GM18861 (cell line): ENCODE results near the gene PSMG2.
A peak's percentile ranks its signal among the peaks of the same experiment; 100 is the strongest.

Source experiments
- ATAC-seq: cut with Tn5 transposase; IDR thresholded peaks from one replicate; pipeline ENCODE4 v1.9.1; 2021; ENCODE audit not compliant: unreplicated experiment

Gene PSMG2, protein sequence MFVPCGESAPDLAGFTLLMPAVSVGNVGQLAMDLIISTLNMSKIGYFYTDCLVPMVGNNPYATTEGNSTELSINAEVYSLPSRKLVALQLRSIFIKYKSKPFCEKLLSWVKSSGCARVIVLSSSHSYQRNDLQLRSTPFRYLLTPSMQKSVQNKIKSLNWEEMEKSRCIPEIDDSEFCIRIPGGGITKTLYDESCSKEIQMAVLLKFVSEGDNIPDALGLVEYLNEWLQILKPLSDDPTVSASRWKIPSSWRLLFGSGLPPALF

GRCh38 chr18:12702221-12703095 is at the start of gene PSMG2, which contains the start of gene CEP76:
Gene PSMG2 (plus strand): TSS chr18:12703042. CDS start chr18:12703108, 66 bp downstream.
Gene CEP76 (minus strand): TSS chr18:12702723. CDS start chr18:12702548, 175 bp downstream.
- peak; percentile 67 for ATAC-seq

- no peak for ATAC-seq
Measured at GRCh38 chr18:12654971-12655370, 47.9 kb upstream of the PSMG2 start.

DNA sequence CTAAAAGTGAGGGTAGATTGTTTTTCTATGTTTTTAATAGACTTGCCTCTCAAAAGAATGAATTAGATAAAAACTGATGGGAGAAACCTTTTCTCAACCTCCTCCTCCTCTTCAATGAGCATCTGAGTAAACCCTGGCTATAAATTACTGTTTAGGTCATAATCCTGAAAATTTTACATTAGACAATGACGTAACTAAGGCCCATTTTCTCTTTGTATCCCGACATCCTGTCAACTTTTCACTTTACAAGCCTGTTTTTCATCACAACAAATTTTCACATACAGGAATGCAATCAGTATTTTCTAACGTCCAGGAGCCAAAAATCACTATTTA is 46.3 kb upstream of the PSMG2 start:
- ATAC-seq = no peak

- no peak for ATAC-seq
Measured at GRCh38 chr18:12656938-12657683, 45.7 kb upstream of the PSMG2 start.

- no peak for ATAC-seq
Measured at GRCh38 chr18:12657684-12658425, 45.0 kb upstream of the PSMG2 start, which contains the start of gene SPIRE1. Gene SPIRE1 (minus strand): TSS chr18:12658107. CDS start chr18:12657866, 241 bp downstream.

GRCh38 chr18:12658426-12659138 is 44.3 kb upstream of the PSMG2 start:
- ATAC-seq = no peak

- ATAC-seq = no peak
Measured at GRCh38 chr18:12659904-12660605, 42.8 kb upstream of the PSMG2 start.

DNA sequence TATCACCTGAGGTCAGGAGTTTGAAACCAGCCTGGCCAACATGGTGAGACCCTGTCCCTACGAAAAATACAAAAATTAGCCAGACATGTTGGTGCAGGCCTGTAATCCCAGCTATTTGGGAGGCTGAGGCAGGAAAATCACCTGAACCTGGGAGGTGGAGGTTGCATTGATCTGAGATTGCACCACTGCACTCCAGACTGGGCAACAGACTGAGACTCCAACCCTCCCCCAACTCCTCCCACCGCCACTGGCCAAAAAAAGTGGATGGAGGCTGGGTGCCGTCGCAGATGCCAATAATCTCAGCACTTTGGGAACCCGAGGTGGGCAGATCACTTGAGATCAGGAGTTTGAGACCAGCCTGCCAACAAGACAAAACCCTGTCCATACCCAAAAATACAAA is 34.8 kb upstream of the PSMG2 start:
- no peak for ATAC-seq

GRCh38 chr18:12679183-12679786 is 23.6 kb upstream of the PSMG2 start:
- ATAC-seq = no peak

- ATAC-seq = no peak
Measured at GRCh38 chr18:12686100-12686499, 16.7 kb upstream of the PSMG2 start.

DNA sequence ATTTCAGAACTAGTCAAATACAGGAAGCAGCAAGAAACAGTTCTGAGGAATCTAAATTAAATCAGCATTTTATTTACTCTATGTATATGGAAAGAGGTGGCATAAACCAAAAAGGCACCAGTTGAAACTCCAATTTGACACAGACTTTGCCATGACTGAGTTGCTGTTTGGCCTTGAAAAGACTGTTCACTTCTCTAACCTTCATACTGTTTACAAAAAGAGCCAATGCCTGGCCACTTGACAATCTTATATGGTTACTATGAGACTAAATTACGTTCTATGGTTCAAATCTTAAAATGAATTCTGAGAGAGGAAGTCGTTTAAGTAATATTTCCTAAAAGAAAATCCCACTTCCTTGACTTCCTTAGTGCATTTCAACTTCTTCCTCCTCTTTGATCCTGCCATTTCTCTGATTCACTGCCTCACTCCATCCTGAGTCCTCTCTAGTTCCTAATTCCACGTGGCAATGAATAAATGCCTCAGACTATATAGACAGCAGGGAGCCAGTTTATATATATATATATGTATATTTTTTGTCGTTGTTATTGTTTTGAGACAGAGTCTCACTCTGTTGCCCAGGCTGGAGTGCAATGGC is 13.5 kb upstream of the PSMG2 start:
- no peak for ATAC-seq

DNA sequence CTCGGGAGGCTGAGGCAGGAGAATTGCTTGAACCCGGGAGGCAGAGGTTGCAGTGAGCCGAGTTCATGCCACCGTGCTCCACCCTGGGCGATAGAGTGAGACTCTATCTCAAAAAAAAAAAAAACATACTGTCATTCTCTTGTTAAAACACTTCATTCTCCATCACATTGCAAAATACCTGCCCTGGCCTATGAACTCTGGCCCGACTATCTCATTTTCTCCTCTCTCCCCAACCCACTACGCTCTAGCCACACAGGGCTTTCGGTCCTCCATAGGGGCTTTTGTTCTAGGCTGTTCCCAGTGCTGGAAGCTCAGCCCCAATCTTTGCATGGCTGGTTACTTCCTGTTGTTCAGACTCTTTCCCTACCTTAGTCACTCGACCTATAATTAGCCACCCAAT is 10.6 kb upstream of the PSMG2 start:
- ATAC-seq = no peak

- ATAC-seq = no peak
Measured at GRCh38 chr18:12694032-12694431, 8.8 kb upstream of the PSMG2 start.

GRCh38 chr18:12699747-12700146 is 3.1 kb upstream of the PSMG2 start:
- ATAC-seq = no peak

DNA sequence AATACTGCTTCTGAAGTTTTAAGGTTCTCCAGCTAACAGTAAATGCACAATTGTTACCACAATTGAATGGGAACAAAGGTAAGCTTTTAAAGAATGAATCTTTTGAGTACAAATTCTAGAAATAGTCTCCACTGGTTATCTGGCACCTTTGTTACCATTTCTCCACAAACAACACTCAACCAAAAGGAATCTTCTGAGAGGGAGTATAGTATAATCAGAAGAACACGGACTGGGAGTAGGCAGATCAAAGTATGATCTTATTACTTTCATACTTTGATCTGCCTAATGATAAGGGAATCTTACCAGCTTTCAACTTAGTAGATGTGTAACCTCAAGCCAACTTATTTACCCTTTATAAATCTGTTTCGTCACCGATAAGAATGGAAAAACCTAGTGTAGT is 1.7 kb upstream of the PSMG2 start:
- no peak for ATAC-seq

DNA sequence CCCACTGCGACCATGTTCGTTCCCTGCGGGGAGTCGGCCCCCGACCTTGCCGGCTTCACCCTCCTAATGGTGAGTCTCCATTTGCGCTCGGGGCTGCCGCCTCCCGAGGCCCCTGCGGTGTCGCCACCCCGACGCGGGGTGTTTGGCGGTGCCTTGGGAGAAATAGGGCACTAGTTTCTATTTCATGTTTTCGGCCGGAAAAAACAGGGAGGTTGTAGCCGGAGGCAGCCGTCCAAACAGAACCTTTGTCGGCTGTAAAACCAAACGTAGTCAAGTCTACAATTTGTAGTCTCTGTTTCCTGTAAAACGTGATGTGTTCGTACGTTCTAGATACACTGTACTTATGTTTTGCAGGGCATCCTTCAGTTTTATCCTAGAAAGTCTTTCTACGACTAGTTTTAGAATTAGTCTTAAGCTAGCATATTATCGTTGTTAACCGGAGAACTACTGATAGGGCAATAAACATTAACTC is 290 bp downstream of the PSMG2 start:
- no peak for ATAC-seq

DNA sequence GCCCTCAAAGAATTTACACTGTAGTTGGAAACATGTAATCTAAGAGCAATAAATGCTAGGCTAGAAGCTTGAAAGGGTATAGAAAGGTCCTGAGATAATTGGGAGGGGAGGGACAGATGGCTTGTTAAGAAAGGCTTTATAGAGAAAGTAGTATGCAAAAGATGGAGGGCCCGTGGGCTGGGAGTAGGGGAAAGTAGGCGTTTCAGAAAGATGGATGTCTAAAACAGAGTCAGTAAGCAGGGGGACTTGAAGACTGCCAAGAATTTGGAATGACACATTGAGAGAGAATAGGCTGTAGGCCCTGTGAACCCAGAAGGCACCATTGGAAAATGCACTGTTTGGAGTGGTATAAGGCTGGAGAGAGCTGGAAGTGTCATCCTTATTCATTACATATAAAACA is 822 bp downstream of the PSMG2 start:
- ATAC-seq = no peak

- no peak for ATAC-seq
Measured at GRCh38 chr18:12711446-12711845, 8.6 kb downstream of the PSMG2 start.
